Panc1 (cell line): ENCODE data around the gene CLIP4. TPM values are rescaled to one million over a fixed set of nuclear protein-coding genes. Genes with fewer than 3 reads are reported as not detected.

Experiments used
- ATAC-seq: fragments of 200-7000 bp; cut with Tn5 transposase; 2 replicates; pipeline ENCODE4 v1.9.1; 2020; ENCODE audit warnings: mild to moderate bottlenecking, moderate library complexity
- BruUV-seq: library from RNA; stranded (reverse); fragments of 400-500 nt; replicated peaks from 2 replicates; lab custom pipeline; 2021; lab: Mats Ljungman, UMichigan
- CTCF ChIA-PET: fragments of 300-600 bp; sonication (Branson Sonifier 250); formaldehyde crosslinking; loops from one replicate; lab custom pipeline; 2022; ENCODE audit warnings: antibody characterized with exemption; lab: Charles Lee
- POLR2A ChIA-PET: fragments of 300-600 bp; sonication (Branson Sonifier 250); formaldehyde crosslinking; loops from one replicate; lab custom pipeline; 2022; ENCODE audit warnings: antibody characterized with exemption; lab: Charles Lee
- DNase-seq: peaks from one replicate; pipeline ENCODE4 v3.0.0-alpha.2; 2010; ENCODE audit warnings: low read depth, low spot score
- H3K27ac ChIP-seq: 2 replicates; pipeline ENCODE4 v1.5.1; 2011; ENCODE audit warnings: mild to moderate bottlenecking, low read length, inconsistent platforms
- H3K27me3 ChIP-seq: fragments of 200-500 bp; sonication (Bioruptor generic); 2 replicates; pipeline ENCODE4 v1.6.0; 2014; ENCODE audit warnings: low read length, inconsistent platforms; ENCODE audit not compliant: control insufficient read depth, insufficient read depth
- H3K36me3 ChIP-seq: fragments of 200-500 bp; sonication (Bioruptor generic); 2 replicates; pipeline ENCODE4 v1.5.1; 2014; ENCODE audit warnings: inconsistent platforms, mild to moderate bottlenecking, low read length, moderate library complexity; ENCODE audit not compliant: control insufficient read depth, insufficient read depth
- H3K4me1 ChIP-seq: 2 replicates; pipeline ENCODE4 v1.5.1; 2011; ENCODE audit warnings: inconsistent platforms, mild to moderate bottlenecking, low read length, moderate library complexity; ENCODE audit not compliant: control insufficient read depth, insufficient read depth
- H3K4me3 ChIP-seq, 2 experiments: 2 replicates each; pipeline ENCODE4 v1.5.1; 2011 to 2012; ENCODE audit warnings: low read depth in 2 of 2, low read length in 2 of 2, mild to moderate bottlenecking in 2 of 2, inconsistent platforms in 1 of 2, moderate library complexity in 1 of 2
- H3K9me3 ChIP-seq: fragments of 200-500 bp; sonication (Bioruptor generic); 2 replicates; pipeline ENCODE4 v1.5.1; 2014; ENCODE audit warnings: low read depth, mild to moderate bottlenecking, inconsistent platforms, low read length, moderate library complexity; ENCODE audit not compliant: control insufficient read depth, insufficient read depth
- CTCF ChIP-seq: fragments of 450-650 bp; IDR thresholded peaks from 2 replicates; pipeline ENCODE4 v1.5.1; 2017; ENCODE audit warnings: mild to moderate bottlenecking
- POLR2AphosphoS5 ChIP-seq: IDR thresholded peaks from 2 replicates; pipeline ENCODE4 v1.6.1; 2012; ENCODE audit warnings: mild to moderate bottlenecking, low read depth, low read length, moderate library complexity
- REST ChIP-seq, 2 experiments: IDR thresholded peaks; 2 replicates each; pipeline ENCODE4 v1.6.1; 2011 to 2012; ENCODE audit warnings: low read depth in 2 of 2, control low read depth in 1 of 2, low read length in 1 of 2, mild to moderate bottlenecking in 1 of 2, moderate library complexity in 1 of 2; ENCODE audit not compliant: insufficient read depth in 1 of 2
- SIN3A ChIP-seq: IDR thresholded peaks from 2 replicates; pipeline ENCODE4 v1.6.1; 2012; ENCODE audit warnings: low read depth, mild to moderate bottlenecking, low read length, moderate library complexity, borderline replicate concordance; ENCODE audit not compliant: insufficient read depth
- TCF7L2 ChIP-seq: IDR thresholded peaks from 2 replicates; pipeline ENCODE4 v1.6.1; 2011; ENCODE audit warnings: mild to moderate bottlenecking, low read depth, low read length, inconsistent platforms
- in situ Hi-C: cut with HindIII; loops from 2 replicates; pipeline ENCODE4 v1.10.0; 2016; ENCODE audit warnings: low sequenced_read_pairs, low pct_unique_long_range_greater_than_20kb
- intact Hi-C: fragments of 100-400 bp; cut with micrococcal nuclease; formaldehyde crosslinking; loops from one replicate; pipeline ENCODE4 v1.10.0; 2022; ENCODE audit not compliant: unreplicated experiment
- total RNA-seq: library from RNA; stranded (reverse); gene quantifications from one replicate; pipeline ENCODE4 v1.2.1, GENCODE V29; 2021; ENCODE audit not compliant: unreplicated experiment

CLIP4 gene
- total RNA-seq, 1 experiment from 2014 or later, result 43.0 TPM

- intact Hi-C loops (no loop called here), in situ Hi-C loops (no loop called here)
- ChIA-PET POLR2A (no interaction called here), CTCF (no interaction called here)
- no TSS peak for BruUV-seq
- TF ChIP-seq REST (IDR thresholded peaks at IDR 0.05; ENCODE audit: insufficient read depth in 1 of 2, low read depth in 2 of 2, low read length in 1 of 2) (no peak), SIN3A (no peak), POLR2AphosphoS5 (no peak), TCF7L2 (no peak), CTCF (no peak)
- ATAC-seq (no peak), DNase-seq (no peak)
- H3K4me3 ChIP-seq, result no peak overlapping the region
- peaks cover 5% of the 10 kb centered on the region for H3K27me3 ChIP-seq
- no peaks in the 10 kb centered on the region for H3K36me3 ChIP-seq
- no peak overlapping the region for H3K27ac ChIP-seq
- H3K4me1 ChIP-seq, result no peaks in the 10 kb centered on the region
- H3K9me3 ChIP-seq, result no peaks in the 10 kb centered on the region
Observed at GRCh38 chr2:29224693-29225551, 109.7 kb downstream of the CLIP4 start.

- CTCF ChIA-PET, result no interaction called here
- BruUV-seq, result no TSS peak
- DNase-seq (no peak), ATAC-seq (no peak)
- Histone ChIP-seq H3K4me3 (no peak overlapping the region), H3K4me1 (no peaks in the 10 kb centered on the region), H3K27ac (no peak overlapping the region), H3K36me3 (no peaks in the 10 kb centered on the region), H3K9me3 (no peaks in the 10 kb centered on the region), H3K27me3 (peaks cover 5% of the 10 kb centered on the region)
- TF ChIP-seq REST (IDR thresholded peaks at IDR 0.05; ENCODE audit: insufficient read depth in 1 of 2, low read depth in 2 of 2, low read length in 1 of 2) (no peak), POLR2AphosphoS5 (no peak), SIN3A (no peak)
- intact Hi-C loops, result no loop called here
- in situ Hi-C loops, result no loop called here
- POLR2A ChIA-PET, result no interaction called here
Observed at GRCh38 chr2:29225814-29226213, 110.6 kb downstream of the CLIP4 start.
